ENCODE measurements around the gene PCDHGA11. TPM values are rescaled to one million over a fixed set of nuclear protein-coding genes. Genes with fewer than 3 reads are reported as not detected.

PCDHGA11 gene
- total and polyA plus RNA-seq, 2 of the 4 experiments (the other 2 are of a cell fraction), result 5.4 to 6.9 TPM

GRCh38 chr5:141422742-141423291 is 2.0 kb downstream of the PCDHGA11 start:
- Histone ChIP-seq H3K23ac (ENCODE audit: low read depth, low read length) (no peak overlapping the region), H3K9me1 (ENCODE audit: insufficient read depth, low read length) (no peaks in the 10 kb centered on the region), H3K56ac (ENCODE audit: extremely low read depth, insufficient read depth, low read length) (no peak overlapping the region), H3K14ac (replicated peaks; ENCODE audit: low read depth, low read length) (no peak overlapping the region), H3K18ac (ENCODE audit: low read depth, low read length) (no peak overlapping the region), H3K4ac (ENCODE audit: low read depth, low read length) (no peak overlapping the region), H3K4me3 (ENCODE audit: insufficient read depth, low read depth, low read length) (no peak overlapping the region), H2AK9ac (replicated peaks; ENCODE audit: low read depth, low read length, poor library complexity) (no peak overlapping the region), H2BK20ac (ENCODE audit: low read depth, low read length) (no peak overlapping the region), H2BK120ac (ENCODE audit: low read depth, low read length) (no peak overlapping the region), H4K5ac (ENCODE audit: low read depth, low read length) (no peak overlapping the region), H3K9me3 (ENCODE audit: control insufficient read depth, insufficient read depth, low read length) (peaks cover 62% of the 10 kb centered on the region), H3K4me1 (ENCODE audit: control insufficient read depth, insufficient read depth, low read length) (no peaks in the 10 kb centered on the region), H2AFZ (replicated peaks; ENCODE audit: low read length, poor library complexity) (no peak overlapping the region), H3K9ac (ENCODE audit: low read depth, low read length) (no peak overlapping the region), H3K27ac (ENCODE audit: insufficient read depth, low read length) (no peak overlapping the region), H2BK15ac (ENCODE audit: low read depth, low read length) (no peak overlapping the region), H3K36me3 (ENCODE audit: control insufficient read depth, insufficient read depth, low read length) (peaks cover 39% of the 10 kb centered on the region), H3K4me2 (ENCODE audit: low read depth, low read length) (no peak overlapping the region), H4K8ac (ENCODE audit: low read depth in 2 of 2, low read length in 2 of 2) (no peak overlapping the region), H4K91ac (ENCODE audit: insufficient read depth, low read depth, low read length) (no peak overlapping the region), H3K27me3 (ENCODE audit: control insufficient read depth, insufficient read depth, low read length) (no peaks in the 10 kb centered on the region), H2BK5ac (ENCODE audit: low read depth, low read length, poor library complexity, severe bottlenecking) (no peak overlapping the region), H4K20me1 (ENCODE audit: insufficient read depth, low read length) (no peaks in the 10 kb centered on the region), H2AK5ac (ENCODE audit: low read depth, low read length) (no peak overlapping the region), H3K79me1 (ENCODE audit: low read depth in 1 of 2, low read length in 2 of 2) (peaks cover 20 to 26% of the 10 kb centered on the region in 2 experiments; a peak in 3 of 4 replicates)
- no peak for ATAC-seq (ENCODE audit: low read depth)
- ChIA-PET CTCF (interaction anchor here (1.0 kb wide), 1 partner anchor 16 kb away, joined by 3 read pairs; no protein-coding TSS in a partner anchor), POLR2A (ENCODE audit: unreplicated experiment) (no interaction called here)
- 38% methylated on average over 22 of the region's 42 CpGs; no CpG with 5 or more reads in 1 of the 2 experiments for WGBS, 2 experiments (ENCODE audit: extremely low coverage in 2 of 2, insufficient read length in 1 of 2)
- intact Hi-C loops (cut with micrococcal nuclease) (no loop called here), in situ Hi-C loops (cut with MboI; ENCODE audit: low sequenced_read_pairs) (no loop called here), dilution Hi-C loops (cut with HindIII; ENCODE audit: low sequenced_read_pairs, unreplicated experiment) (no loop called here)
- BruUV-seq (replicated peaks), result no TSS peak
- TF ChIP-seq CTCF (conservative IDR thresholded peaks at IDR 0.05; ENCODE audit: low read depth, low read length) (no peak), MXI1 (IDR thresholded peaks at IDR 0.05; ENCODE audit: borderline replicate concordance, low read depth, low read length) (0 out of 2 replicates have a peak, but pooled peaks have one; percentile 36), CEBPB (IDR thresholded peaks at IDR 0.05; ENCODE audit: low read depth, low read length) (no peak)
- no peak for DNase-seq
